Neural crest cell (in vitro differentiated cells): ENCODE results near the gene ZMAT5. TPM values are rescaled to one million over a fixed set of nuclear protein-coding genes. Genes with fewer than 3 reads are reported as not detected.
"Not testable (repeated sequence)": the region's sequence is repeated elsewhere in the genome, so short reads cannot be mapped to it uniquely, and the experiment has no call there.

Experiments
- DNase-seq: peaks from one replicate; pipeline ENCODE4 v3.0.0; 2021; ENCODE audit warnings: low read depth, mixed read lengths, low spot score
- H3K27ac Mint-ChIP-seq: one replicate; pipeline ENCODE4 v1.8.0; 2021; ENCODE audit warnings: mild to moderate bottlenecking, mixed read lengths; ENCODE audit not compliant: unreplicated experiment
- H3K27me3 Mint-ChIP-seq: 2 replicates; pipeline ENCODE4 v1.8.0; 2021; ENCODE audit warnings: low read depth, mild to moderate bottlenecking, mixed read lengths
- H3K36me3 Mint-ChIP-seq: 2 replicates; pipeline ENCODE4 v1.8.0; 2021; ENCODE audit warnings: low read depth, mild to moderate bottlenecking, mixed read lengths
- H3K4me1 Mint-ChIP-seq: 2 replicates; pipeline ENCODE4 v1.8.0; 2021; ENCODE audit warnings: mixed read lengths
- H3K4me3 Mint-ChIP-seq: one replicate; pipeline ENCODE4 v1.8.0; 2021; ENCODE audit warnings: mild to moderate bottlenecking, mixed read lengths
- H3K9me3 Mint-ChIP-seq: 2 replicates; pipeline ENCODE4 v1.8.0; 2021; ENCODE audit warnings: mixed read lengths
- CTCF ChIP-seq: fragments of 200-600 bp; sonication (generic); conservative IDR thresholded peaks from 2 replicates; pipeline ENCODE4 v1.5.0; 2021; ENCODE audit warnings: antibody characterized with exemption, mild to moderate bottlenecking
- total RNA-seq: library from RNA; stranded (reverse); gene quantifications from 2 replicates; pipeline ENCODE4 v1.2.1, GENCODE V29; 2021

Gene ZMAT5
- total RNA-seq, 1 donor from 2014 or later: 25.3 TPM

GRCh38 chr22:29758959-29759358 lies 7.8 kb downstream of the ZMAT5 start:
- Mint-ChIP-seq H3K27ac (peak overlapping the region; percentile 44), H3K27me3 (no peaks in the 10 kb centered on the region), H3K4me3 (no peak overlapping the region), H3K4me1 (peaks cover 8% of the 10 kb centered on the region), H3K36me3 (no peaks in the 10 kb centered on the region), H3K9me3 (no peaks in the 10 kb centered on the region)
- no peak for TF ChIP-seq CTCF
- DNase-seq: no peak

GRCh38 chr22:29758068-29758622 lies 8.7 kb downstream of the ZMAT5 start:
- Mint-ChIP-seq H3K27ac (no peak overlapping the region), H3K4me3 (no peak overlapping the region), H3K27me3 (no peaks in the 10 kb centered on the region), H3K9me3 (no peaks in the 10 kb centered on the region), H3K4me1 (peaks cover 8% of the 10 kb centered on the region), H3K36me3 (no peaks in the 10 kb centered on the region)
- DNase-seq: no peak
- TF ChIP-seq CTCF: no peak

GRCh38 chr22:29757096-29757495 lies 9.7 kb downstream of the ZMAT5 start:
- H3K9me3 Mint-ChIP-seq: no peaks in the 10 kb centered on the region
- no peaks in the 10 kb centered on the region for H3K36me3 Mint-ChIP-seq
- H3K4me1 Mint-ChIP-seq: peaks cover 8% of the 10 kb centered on the region
- TF ChIP-seq CTCF: no peak
- no peak overlapping the region for H3K27ac Mint-ChIP-seq
- H3K27me3 Mint-ChIP-seq: no peaks in the 10 kb centered on the region
- no peak overlapping the region for H3K4me3 Mint-ChIP-seq
- DNase-seq: no peak

- no peak for TF ChIP-seq CTCF
- no peak overlapping the region for H3K27ac Mint-ChIP-seq
- no peak for DNase-seq
- peaks cover 8% of the 10 kb centered on the region for H3K4me1 Mint-ChIP-seq
- no peaks in the 10 kb centered on the region for H3K36me3 Mint-ChIP-seq
- no peak overlapping the region for H3K4me3 Mint-ChIP-seq
- H3K9me3 Mint-ChIP-seq: no peaks in the 10 kb centered on the region
- H3K27me3 Mint-ChIP-seq: no peaks in the 10 kb centered on the region
Measured at GRCh38 chr22:29756341-29756740, 10.5 kb downstream of the ZMAT5 start.

- H3K27ac Mint-ChIP-seq: peak overlapping the region; percentile 35
- no peak overlapping the region for H3K4me3 Mint-ChIP-seq
- H3K27me3 Mint-ChIP-seq: no peaks in the 10 kb centered on the region
- H3K36me3 Mint-ChIP-seq: no peaks in the 10 kb centered on the region
- H3K4me1 Mint-ChIP-seq: peaks cover 8% of the 10 kb centered on the region
- TF ChIP-seq CTCF: no peak
- no peak for DNase-seq
- no peaks in the 10 kb centered on the region for H3K9me3 Mint-ChIP-seq
Measured at GRCh38 chr22:29755889-29756288, 10.9 kb downstream of the ZMAT5 start.

GRCh38 chr22:29754658-29755395 lies 12.0 kb downstream of the ZMAT5 start:
- not testable (repeated sequence) for DNase-seq, H3K4me3 Mint-ChIP-seq, H3K4me1 Mint-ChIP-seq, H3K27me3 Mint-ChIP-seq, H3K9me3 Mint-ChIP-seq, H3K36me3 Mint-ChIP-seq, H3K27ac Mint-ChIP-seq
